Activated CD8-positive, alpha-beta memory T cell treated with anti-CD3 and anti-CD28 coated beads for 48 hours (primary cell): ENCODE data around the gene DAP.
"Not testable (repeated sequence)": the region's sequence is repeated elsewhere in the genome, so short reads cannot be mapped to it uniquely, and the experiment has no call there.

ENCODE experiments used
- DNase-seq, 3 experiments: peaks; one replicate each; pipeline ENCODE4 v3.0.0-alpha.2; 2020; ENCODE audit warnings: low read depth in 2 of 3, low spot score in 2 of 3

Gene DAP

GRCh38 chr5:10761185-10761932 is at the start of gene DAP:
DAP (minus strand) TSS chr5:10761234; CDS start chr5:10761068, 166 bp downstream.
- peak; percentile 46 to 83 (median 70) for DNase-seq

- DNase-seq = no peak
Measured at GRCh38 chr5:10808347-10809226, 47.6 kb upstream of the DAP start.

GRCh38 chr5:10801931-10802666 is 41.1 kb upstream of the DAP start:
- DNase-seq = no peak

- no peak for DNase-seq
Measured at GRCh38 chr5:10800852-10801251, 39.8 kb upstream of the DAP start.

GRCh38 chr5:10797261-10797660 is 36.2 kb upstream of the DAP start:
- DNase-seq = no peak

- no peak for DNase-seq
Measured at GRCh38 chr5:10793785-10794184, 32.8 kb upstream of the DAP start.

- DNase-seq = no peak
Measured at GRCh38 chr5:10792336-10792735, 31.3 kb upstream of the DAP start.

- no peak for DNase-seq
Measured at GRCh38 chr5:10789726-10790125, 28.7 kb upstream of the DAP start.

- DNase-seq = no peak
Measured at GRCh38 chr5:10789021-10789420, 28.0 kb upstream of the DAP start.

GRCh38 chr5:10788358-10788757 is 27.3 kb upstream of the DAP start:
- DNase-seq = no peak

GRCh38 chr5:10786835-10787234 is 25.8 kb upstream of the DAP start:
- no peak for DNase-seq

- not testable (repeated sequence) for DNase-seq
Measured at GRCh38 chr5:10780208-10780607, 19.2 kb upstream of the DAP start.

- DNase-seq = no peak
Measured at GRCh38 chr5:10779592-10779991, 18.6 kb upstream of the DAP start.

GRCh38 chr5:10778179-10778910 is 17.3 kb upstream of the DAP start:
- no peak for DNase-seq

GRCh38 chr5:10775646-10776045 is 14.6 kb upstream of the DAP start:
- DNase-seq = no peak

GRCh38 chr5:10772901-10773585 is 12.0 kb upstream of the DAP start:
- DNase-seq = no peak

GRCh38 chr5:10768328-10768899 is 7.4 kb upstream of the DAP start:
- DNase-seq = no peak

GRCh38 chr5:10762776-10763500 is 1.9 kb upstream of the DAP start:
- no peak for DNase-seq
